GM18499 (cell line): Measurements from ENCODE around the gene PNPLA2.

ENCODE experiments used
- ATAC-seq: cut with Tn5 transposase; IDR thresholded peaks from one replicate; pipeline ENCODE4 v1.9.1; 2021; ENCODE audit warnings: moderate number of reproducible peaks; ENCODE audit not compliant: insufficient read depth, unreplicated experiment

The PNPLA2 gene

GRCh38 chr11:829176-829846, 10.6 kb downstream of the PNPLA2 start:
- no peak for ATAC-seq

- no peak for ATAC-seq
Observed at GRCh38 chr11:829847-830294, 11.2 kb downstream of the PNPLA2 start.

- ATAC-seq, result no peak
Observed at GRCh38 chr11:830295-831117, 11.8 kb downstream of the PNPLA2 start.

GRCh38 chr11:831118-831864, 12.6 kb downstream of the PNPLA2 start:
- no peak for ATAC-seq

GRCh38 chr11:831961-832528, 13.3 kb downstream of the PNPLA2 start:
- ATAC-seq, result no peak

GRCh38 chr11:832529-833113, 13.9 kb downstream of the PNPLA2 start, which contains the start of gene CD151:
Gene CD151, plus strand, starts transcription at chr11:832952. Its CDS starts 3,118 bp downstream, at chr11:836070.
- ATAC-seq, result no peak

GRCh38 chr11:833114-833791, 14.5 kb downstream of the PNPLA2 start:
- ATAC-seq, result no peak

GRCh38 chr11:833849-834311, 15.2 kb downstream of the PNPLA2 start:
- ATAC-seq, result no peak

- no peak for ATAC-seq
Observed at GRCh38 chr11:834371-835316, 15.9 kb downstream of the PNPLA2 start.

- no peak for ATAC-seq
Observed at GRCh38 chr11:836274-836673, 17.6 kb downstream of the PNPLA2 start.

GRCh38 chr11:836700-837099, 18.0 kb downstream of the PNPLA2 start:
- ATAC-seq, result no peak

- ATAC-seq, result no peak
Observed at GRCh38 chr11:837189-837989, 18.7 kb downstream of the PNPLA2 start.

- no peak for ATAC-seq
Observed at GRCh38 chr11:837990-838307, 19.2 kb downstream of the PNPLA2 start.

- ATAC-seq, result no peak
Observed at GRCh38 chr11:838441-839279, 19.9 kb downstream of the PNPLA2 start.

GRCh38 chr11:839280-839623, 20.5 kb downstream of the PNPLA2 start:
- ATAC-seq, result no peak

GRCh38 chr11:839875-840617, 21.3 kb downstream of the PNPLA2 start:
- ATAC-seq, result no peak
